Measurements from ENCODE around the gene LCORL. TPM values are rescaled to one million over a fixed set of nuclear protein-coding genes. Genes with fewer than 3 reads are reported as not detected.

LCORL gene
- 16.1 and 20.8 TPM in 2 replicates for total RNA-seq (ENCODE audit: low replicate concordance)
- long read RNA-seq, full-length matches to known transcripts = 6 of 16 reads
- long read RNA-seq, partial matches to known transcripts = 2 of 16 reads
- long read RNA-seq, other reads (novel, unspliced or antisense) = 8 of 16 reads

DNA sequence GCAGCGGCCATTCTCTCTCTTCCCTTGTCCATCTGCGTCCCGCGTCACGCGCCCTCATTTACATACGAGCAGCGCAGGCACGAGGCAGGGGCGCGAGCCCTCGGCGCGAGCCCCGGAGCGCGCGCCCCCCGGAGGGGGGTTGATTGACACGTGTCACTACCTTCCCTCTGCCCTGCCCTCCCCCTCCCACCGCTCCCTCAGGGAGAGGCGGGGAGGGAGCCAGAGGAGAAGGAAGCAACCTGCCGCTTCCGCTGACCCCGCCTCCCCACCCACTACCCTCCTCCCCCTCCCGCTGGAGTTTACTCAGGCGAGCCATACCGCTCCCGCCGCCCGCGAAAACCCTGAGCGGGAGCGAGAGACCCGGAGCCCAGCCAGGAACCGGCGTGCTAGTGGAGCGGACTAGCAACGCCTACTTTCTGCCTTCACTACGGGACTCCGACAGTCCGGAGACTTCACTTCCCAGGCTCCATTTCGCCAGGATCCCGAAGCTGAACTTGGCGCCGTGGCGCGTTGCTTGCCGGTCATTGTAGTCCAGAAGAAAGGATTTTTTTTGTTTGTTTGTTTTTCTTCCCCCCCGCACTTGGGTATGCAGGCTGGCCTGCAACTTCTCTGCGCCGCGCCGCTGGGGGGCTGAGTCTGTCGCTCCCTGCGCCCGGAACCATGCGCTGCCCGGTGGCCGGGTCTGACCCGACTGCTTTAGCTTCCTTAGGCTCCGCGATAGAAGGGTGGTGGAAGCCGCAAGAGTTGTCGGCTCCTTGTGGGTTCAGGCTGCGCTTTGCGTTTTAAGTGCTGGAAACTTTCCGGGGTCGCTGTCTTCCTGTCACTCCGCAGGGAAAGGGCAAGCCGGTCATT, at the start of gene LCORL:
TSS of gene LCORL (minus strand) at position 36 of the 852 bp plus-strand sequence. CDS start at position 32, 4 bp downstream.
- peak within 1 kb of the TSS; percentile 99 for H3K4me3 Mint-ChIP-seq
- H3K27me3 Mint-ChIP-seq = peaks cover 22% of the 10 kb centered on the region
- peak within 1 kb of the TSS; percentile 94 for H3K27ac Mint-ChIP-seq
- H3K36me3 Mint-ChIP-seq = no peaks in the 10 kb centered on the region
- peak; percentile 93 for DNase-seq (ENCODE audit: extremely low spot score, unreplicated experiment)
- peaks cover 12% of the 10 kb centered on the region for H3K4me1 Mint-ChIP-seq (ENCODE audit: unreplicated experiment)
- no peaks in the 10 kb centered on the region for H3K9me3 Mint-ChIP-seq
- TF ChIP-seq, protein P1, sequence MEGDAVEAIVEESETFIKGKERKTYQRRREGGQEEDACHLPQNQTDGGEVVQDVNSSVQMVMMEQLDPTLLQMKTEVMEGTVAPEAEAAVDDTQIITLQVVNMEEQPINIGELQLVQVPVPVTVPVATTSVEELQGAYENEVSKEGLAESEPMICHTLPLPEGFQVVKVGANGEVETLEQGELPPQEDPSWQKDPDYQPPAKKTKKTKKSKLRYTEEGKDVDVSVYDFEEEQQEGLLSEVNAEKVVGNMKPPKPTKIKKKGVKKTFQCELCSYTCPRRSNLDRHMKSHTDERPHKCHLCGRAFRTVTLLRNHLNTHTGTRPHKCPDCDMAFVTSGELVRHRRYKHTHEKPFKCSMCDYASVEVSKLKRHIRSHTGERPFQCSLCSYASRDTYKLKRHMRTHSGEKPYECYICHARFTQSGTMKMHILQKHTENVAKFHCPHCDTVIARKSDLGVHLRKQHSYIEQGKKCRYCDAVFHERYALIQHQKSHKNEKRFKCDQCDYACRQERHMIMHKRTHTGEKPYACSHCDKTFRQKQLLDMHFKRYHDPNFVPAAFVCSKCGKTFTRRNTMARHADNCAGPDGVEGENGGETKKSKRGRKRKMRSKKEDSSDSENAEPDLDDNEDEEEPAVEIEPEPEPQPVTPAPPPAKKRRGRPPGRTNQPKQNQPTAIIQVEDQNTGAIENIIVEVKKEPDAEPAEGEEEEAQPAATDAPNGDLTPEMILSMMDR (conservative IDR thresholded peaks at IDR 0.05) = peak; percentile 39

DNA sequence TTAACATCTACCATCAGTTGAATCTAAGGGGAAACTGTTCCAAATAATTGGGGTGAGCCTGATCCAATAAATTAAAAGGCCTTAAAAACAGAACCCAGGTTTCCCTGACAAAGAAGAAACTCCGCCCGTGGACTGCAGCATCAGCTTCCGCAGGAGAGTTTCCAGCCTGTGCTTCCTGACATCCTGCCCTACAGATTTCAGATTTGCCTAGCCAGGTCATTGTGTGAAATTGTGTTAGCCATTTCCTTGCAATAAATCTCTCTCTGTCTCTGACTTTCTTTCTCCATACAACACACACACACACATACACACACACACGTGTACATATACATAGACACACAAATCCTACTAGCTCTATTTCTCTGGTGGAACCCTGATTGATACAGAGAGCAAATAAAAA, 48.3 kb upstream of the LCORL start:
- H3K9me3 Mint-ChIP-seq = peaks cover 5% of the 10 kb centered on the region
- H3K27ac Mint-ChIP-seq = no peak overlapping the region
- DNase-seq (ENCODE audit: extremely low spot score, unreplicated experiment) = no peak
- H3K4me1 Mint-ChIP-seq (ENCODE audit: unreplicated experiment) = no peaks in the 10 kb centered on the region
- H3K4me3 Mint-ChIP-seq = no peak overlapping the region
- TF ChIP-seq, protein P1 (conservative IDR thresholded peaks at IDR 0.05) = no peak
- no peaks in the 10 kb centered on the region for H3K36me3 Mint-ChIP-seq
- H3K27me3 Mint-ChIP-seq = peaks cover 48% of the 10 kb centered on the region

DNA sequence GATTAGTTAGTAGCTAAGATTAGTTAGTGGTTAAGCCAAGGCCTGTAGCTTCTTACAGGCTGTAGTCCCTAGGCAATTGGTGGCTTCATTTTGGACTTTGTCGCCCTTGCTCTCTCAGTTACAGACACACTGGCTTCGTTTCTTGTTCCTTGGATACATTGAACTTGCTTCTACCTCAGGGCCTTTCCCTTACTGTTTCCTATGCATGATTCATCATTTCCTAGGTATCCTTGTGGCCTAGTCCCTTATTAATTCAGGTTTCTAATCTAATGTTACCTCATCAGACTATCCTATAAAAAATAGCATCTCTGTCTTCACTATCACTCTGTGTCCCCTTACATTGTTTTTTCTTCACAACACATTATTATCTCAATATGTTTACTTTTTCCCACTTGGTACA, 45.5 kb upstream of the LCORL start:
- Mint-ChIP-seq H3K9me3 (peaks cover 8% of the 10 kb centered on the region), H3K36me3 (no peaks in the 10 kb centered on the region), H3K4me1 (ENCODE audit: unreplicated experiment) (no peaks in the 10 kb centered on the region), H3K4me3 (no peak overlapping the region), H3K27me3 (peaks cover 33% of the 10 kb centered on the region), H3K27ac (no peak overlapping the region)
- TF ChIP-seq, protein P1 (conservative IDR thresholded peaks at IDR 0.05) = no peak
- DNase-seq (ENCODE audit: extremely low spot score, unreplicated experiment) = no peak

DNA sequence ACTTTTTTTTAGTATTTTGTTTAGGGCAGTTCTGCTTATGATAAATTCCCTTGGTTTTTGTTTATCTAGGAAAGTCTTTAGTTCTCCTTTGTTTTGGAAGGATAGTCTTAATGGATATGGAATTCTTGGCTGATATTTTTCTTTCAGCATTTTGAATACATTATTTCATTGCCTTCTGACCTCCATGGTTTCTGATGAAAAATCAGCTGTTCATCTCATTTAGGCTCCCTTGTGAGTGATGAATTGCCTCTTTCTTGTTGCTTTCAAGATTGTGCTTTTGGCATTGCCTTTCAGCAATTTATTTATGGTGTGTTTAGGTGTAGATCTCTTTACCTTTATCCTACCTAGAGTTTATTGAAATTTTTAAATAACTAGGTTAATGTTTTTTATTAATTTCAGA, 41.5 kb upstream of the LCORL start:
- H3K9me3 Mint-ChIP-seq = peaks cover 3% of the 10 kb centered on the region
- TF ChIP-seq, protein P1 (conservative IDR thresholded peaks at IDR 0.05) = no peak
- H3K27me3 Mint-ChIP-seq = peaks cover 10% of the 10 kb centered on the region
- no peaks in the 10 kb centered on the region for H3K4me1 Mint-ChIP-seq (ENCODE audit: unreplicated experiment)
- no peak for DNase-seq (ENCODE audit: extremely low spot score, unreplicated experiment)
- H3K4me3 Mint-ChIP-seq = no peak overlapping the region
- H3K27ac Mint-ChIP-seq = no peak overlapping the region
- no peaks in the 10 kb centered on the region for H3K36me3 Mint-ChIP-seq

DNA sequence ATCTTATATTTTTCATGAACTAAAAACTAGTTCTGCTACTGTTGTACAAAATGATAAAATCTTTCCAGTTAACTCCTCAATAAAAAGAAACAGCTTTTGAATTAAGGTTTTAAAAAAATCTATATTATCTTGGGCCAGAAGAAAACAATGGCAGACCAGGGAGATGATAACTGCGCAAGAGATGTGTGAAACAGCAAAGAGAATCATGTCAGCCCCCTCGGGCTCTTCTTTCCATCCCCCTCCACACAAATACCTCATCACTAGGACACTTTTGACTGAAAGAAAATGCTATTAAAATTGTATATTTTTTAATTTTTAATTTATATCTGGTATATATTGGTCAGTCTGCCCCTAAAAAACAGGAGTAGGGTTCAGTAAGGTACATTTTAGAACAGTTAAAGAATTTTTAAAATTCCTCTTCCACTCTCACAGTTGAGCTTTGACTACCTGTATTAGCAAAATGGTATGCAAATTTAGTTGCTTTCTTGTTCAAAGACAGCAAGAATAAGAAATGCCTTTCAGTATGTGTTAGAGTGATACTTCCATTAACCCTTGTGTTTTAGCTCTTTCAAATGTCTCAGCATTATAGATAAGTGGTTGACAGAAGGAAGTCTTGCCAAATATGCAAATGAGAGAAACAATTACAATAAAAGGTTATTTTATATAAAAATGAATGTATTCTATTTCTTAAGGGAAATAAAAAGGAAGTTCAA, 36.4 kb upstream of the LCORL start:
- Mint-ChIP-seq H3K4me1 (ENCODE audit: unreplicated experiment) (no peaks in the 10 kb centered on the region), H3K4me3 (no peak overlapping the region), H3K27me3 (peaks cover 10% of the 10 kb centered on the region), H3K27ac (no peak overlapping the region), H3K36me3 (no peaks in the 10 kb centered on the region), H3K9me3 (peaks cover under 1% of the 10 kb centered on the region)
- TF ChIP-seq, protein P1 (conservative IDR thresholded peaks at IDR 0.05) = no peak
- DNase-seq (ENCODE audit: extremely low spot score, unreplicated experiment) = no peak
